Skeletal muscle tissue (tissue), 4 donors: ENCODE results near the gene ASXL2. TPM values are rescaled to one million over a fixed set of nuclear protein-coding genes. Genes with fewer than 3 reads are reported as not detected.
A peak's percentile ranks its signal among the peaks of the same experiment; 100 is the strongest.
"Not testable (repeated sequence)": the region's sequence is repeated elsewhere in the genome, so short reads cannot be mapped to it uniquely, and the experiment has no call there.

ENCODE experiments used
- H3K27ac ChIP-seq: one replicate; pipeline ENCODE4 v1.7.0; 2013; ENCODE audit warnings: mild to moderate bottlenecking, low read depth, low read length, inconsistent platforms
- H3K27me3 ChIP-seq, 3 donors: one replicate each; pipeline ENCODE4 v1.7.0; 2013; ENCODE audit warnings: low read length in 3 of 3; ENCODE audit not compliant: control insufficient read depth in 3 of 3, insufficient read depth in 3 of 3
- H3K36me3 ChIP-seq, 3 donors: one replicate each; pipeline ENCODE4 v1.7.0; 2013; ENCODE audit warnings: low read length in 3 of 3; ENCODE audit not compliant: control insufficient read depth in 3 of 3, insufficient read depth in 3 of 3
- H3K4me1 ChIP-seq, 3 donors: one replicate each; pipeline ENCODE4 v1.7.0; 2013; ENCODE audit warnings: low read length in 3 of 3, mild to moderate bottlenecking in 3 of 3; ENCODE audit not compliant: control insufficient read depth in 3 of 3, insufficient read depth in 3 of 3
- H3K4me3 ChIP-seq, 3 donors: one replicate each; pipeline ENCODE4 v1.7.0; 2013; ENCODE audit warnings: low read length in 3 of 3
- H3K9ac ChIP-seq, 3 donors: one replicate each; pipeline ENCODE4 v1.7.0; 2013; ENCODE audit warnings: low read length in 3 of 3, mild to moderate bottlenecking in 3 of 3, moderate library complexity in 2 of 3, low read depth in 1 of 3
- H3K9me3 ChIP-seq, 3 donors: one replicate each; pipeline ENCODE4 v1.7.0; 2013; ENCODE audit warnings: low read length in 3 of 3; ENCODE audit not compliant: control insufficient read depth in 3 of 3
- total RNA-seq: library from RNA; depleted of rRNA; stranded (reverse); fragments of >200 nt; gene quantifications from one replicate; pipeline ENCODE4 v1.2.3, GENCODE V29; 2014
- donor health status: Osteomylitis.

The ASXL2 gene
- total RNA-seq, 1 donor from 2014 or later = 4.7 TPM

DNA sequence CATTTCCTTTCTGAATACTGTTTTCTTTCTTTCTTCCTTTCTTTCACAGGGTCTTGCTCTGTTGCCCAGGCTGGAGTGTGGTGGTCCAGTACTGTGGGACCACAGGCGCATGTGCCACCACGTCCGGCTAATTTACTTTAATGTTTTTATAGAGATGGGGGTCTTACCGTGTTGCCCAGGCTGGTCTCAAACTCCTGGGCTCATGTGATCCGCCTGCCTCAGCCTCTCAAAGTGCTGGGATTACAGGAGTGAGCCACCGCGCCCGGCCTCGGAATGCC is 35.3 kb upstream of the ASXL2 start:
- not testable (repeated sequence) for H3K9ac ChIP-seq, H3K4me1 ChIP-seq, H3K4me3 ChIP-seq, H3K27ac ChIP-seq, H3K36me3 ChIP-seq, H3K27me3 ChIP-seq, H3K9me3 ChIP-seq

DNA sequence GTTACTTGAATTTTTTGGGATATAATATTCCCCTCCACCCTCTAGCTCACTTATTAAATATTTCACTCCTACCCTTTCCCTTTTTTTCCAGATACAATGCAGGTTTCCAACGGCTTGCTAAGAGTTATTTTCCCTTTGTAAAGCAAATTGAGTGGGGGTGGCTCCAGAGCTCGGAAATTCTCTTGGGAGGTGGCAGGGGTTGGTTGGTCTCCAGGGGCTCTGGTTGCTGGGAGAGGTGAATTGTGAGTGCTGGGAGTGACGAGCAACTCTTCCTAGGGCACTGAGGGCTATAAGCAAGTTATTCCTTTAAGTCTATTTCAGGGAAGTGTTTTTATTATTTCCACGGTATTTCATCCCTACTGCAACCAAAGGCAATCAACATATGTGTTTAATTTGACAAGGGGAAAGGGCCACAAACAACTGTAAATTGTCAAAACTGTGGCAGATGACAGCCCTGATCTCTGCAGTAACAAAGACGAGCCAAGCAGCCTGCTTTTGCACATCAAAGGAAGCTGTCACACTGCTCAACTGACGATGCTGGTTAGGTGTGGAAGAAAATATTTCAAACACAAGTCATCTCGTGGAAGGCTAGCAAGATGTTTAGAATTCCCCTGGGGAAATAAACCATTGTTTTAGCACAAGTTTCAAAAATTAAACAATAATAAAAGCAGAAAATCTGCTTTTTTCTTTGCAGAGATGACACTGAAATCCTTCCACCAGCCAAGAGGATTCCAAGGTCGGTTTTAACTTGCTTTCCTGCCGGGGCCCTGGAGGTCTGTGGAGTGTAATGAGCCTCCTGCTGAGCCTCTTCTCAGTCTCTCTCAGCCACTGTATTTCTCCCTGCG is 34.8 kb upstream of the ASXL2 start:
- no peaks in the 10 kb centered on the region for H3K36me3 ChIP-seq
- H3K4me3 ChIP-seq = no peak overlapping the region
- no peaks in the 10 kb centered on the region for H3K9me3 ChIP-seq
- no peaks in the 10 kb centered on the region for H3K4me1 ChIP-seq
- H3K27ac ChIP-seq = no peak overlapping the region
- H3K9ac ChIP-seq = no peak overlapping the region
- H3K27me3 ChIP-seq = no peaks in the 10 kb centered on the region

DNA sequence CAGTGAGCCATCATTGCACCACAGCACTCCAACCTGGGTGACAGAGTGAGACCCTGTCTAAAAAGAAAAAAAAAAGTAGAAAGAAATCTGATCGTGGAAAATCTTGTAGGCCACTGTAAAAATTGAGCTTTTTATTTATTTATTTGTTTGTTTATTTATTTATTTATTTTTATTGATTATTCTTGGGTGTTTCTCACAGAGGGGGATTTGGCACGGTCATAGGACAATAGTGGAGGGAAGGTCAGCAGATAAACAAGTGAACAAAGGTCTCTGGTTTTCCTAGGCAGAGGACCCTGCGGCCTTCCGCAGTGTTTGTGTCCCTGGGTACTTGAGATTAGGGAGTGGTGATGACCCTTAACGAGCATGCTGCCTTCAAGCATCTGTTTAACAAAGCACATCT is 31.3 kb upstream of the ASXL2 start:
- not testable (repeated sequence) for H3K27ac ChIP-seq, H3K9me3 ChIP-seq, H3K9ac ChIP-seq, H3K4me3 ChIP-seq, H3K27me3 ChIP-seq, H3K4me1 ChIP-seq, H3K36me3 ChIP-seq

DNA sequence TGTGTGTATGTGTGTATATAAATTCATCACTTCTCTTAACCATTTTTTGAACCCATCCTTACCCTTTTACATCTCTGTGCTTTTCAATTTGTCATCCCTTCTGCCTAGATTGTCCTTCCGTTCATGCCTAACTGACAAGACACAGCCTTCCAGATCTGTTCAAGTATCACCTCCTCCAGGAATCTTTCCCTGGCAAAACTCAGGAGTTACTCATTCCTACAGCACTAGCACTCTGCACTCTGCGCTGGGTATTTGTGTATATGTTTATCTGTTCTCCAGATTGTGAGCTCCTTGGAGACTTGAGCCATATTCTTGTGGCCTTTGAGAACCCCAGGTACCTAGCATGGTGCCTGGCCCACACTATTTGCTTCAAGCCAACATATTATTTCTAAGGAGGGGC is 26.8 kb upstream of the ASXL2 start:
- Histone ChIP-seq H3K4me1 (no peaks in the 10 kb centered on the region), H3K9ac (no peak overlapping the region), H3K36me3 (no peaks in the 10 kb centered on the region), H3K4me3 (no peak overlapping the region), H3K27ac (no peak overlapping the region), H3K9me3 (no peaks in the 10 kb centered on the region), H3K27me3 (no peaks in the 10 kb centered on the region)

DNA sequence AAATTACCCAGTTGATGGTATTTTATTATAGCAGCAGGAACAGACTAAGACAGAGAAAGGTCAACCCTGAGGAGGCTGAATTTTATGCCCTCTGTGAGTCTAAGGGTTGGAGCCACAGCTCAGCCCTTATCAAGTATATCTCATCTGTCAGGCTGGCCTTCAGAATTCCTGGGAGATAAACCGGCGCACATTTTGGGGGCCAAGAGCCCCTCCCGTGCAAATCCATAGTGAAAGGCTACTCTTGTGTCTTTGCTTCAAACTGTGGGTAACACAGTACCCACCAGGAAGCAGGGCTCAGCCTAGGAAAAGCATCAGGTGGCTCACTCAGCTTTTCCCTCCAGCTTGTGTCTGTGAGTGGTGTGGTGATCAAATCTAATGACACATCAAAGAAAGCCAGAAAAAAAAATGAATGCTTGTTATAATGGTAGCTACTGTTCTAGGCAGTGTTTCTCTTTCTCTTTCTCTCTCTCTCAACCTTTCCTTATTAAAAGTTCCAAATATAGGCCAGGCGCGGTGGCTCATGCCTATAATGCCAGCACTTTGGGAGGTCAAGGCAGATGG is 25.0 kb upstream of the ASXL2 start:
- Histone ChIP-seq H3K9me3 (no peaks in the 10 kb centered on the region), H3K36me3 (no peaks in the 10 kb centered on the region), H3K9ac (no peak overlapping the region), H3K27me3 (no peaks in the 10 kb centered on the region), H3K4me3 (no peak overlapping the region), H3K27ac (no peak overlapping the region), H3K4me1 (no peaks in the 10 kb centered on the region)

DNA sequence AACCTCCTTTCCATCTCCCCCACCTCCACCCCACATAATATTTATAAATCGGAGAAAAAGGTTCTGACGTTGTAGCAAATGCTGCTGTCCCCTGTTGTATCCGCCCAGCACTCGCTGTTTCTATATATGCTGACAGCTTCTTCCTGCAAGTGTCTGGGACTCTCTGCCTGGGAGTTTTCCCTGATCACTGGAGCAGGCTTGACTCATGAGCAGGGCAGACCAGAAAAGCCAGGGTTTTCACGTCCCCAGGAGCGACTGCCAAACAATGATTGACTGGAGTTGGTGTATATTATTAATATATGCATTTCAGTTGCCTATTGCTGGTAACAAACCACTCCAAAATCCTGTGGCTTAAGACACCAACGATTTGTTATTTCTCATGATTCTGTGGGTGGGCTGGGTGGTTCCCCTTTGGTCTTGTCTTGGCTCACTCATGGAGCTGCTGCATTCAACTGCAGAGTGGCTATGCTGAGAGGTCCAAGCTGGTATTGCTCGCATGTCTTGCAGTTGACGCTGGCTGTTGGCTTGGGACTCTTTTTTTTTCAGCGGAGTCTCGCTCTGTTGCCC is 21.2 kb upstream of the ASXL2 start:
- no peaks in the 10 kb centered on the region for H3K27me3 ChIP-seq
- no peaks in the 10 kb centered on the region for H3K36me3 ChIP-seq
- no peak overlapping the region for H3K4me3 ChIP-seq
- no peak overlapping the region for H3K9ac ChIP-seq
- peaks cover under 1 to 12% (median 10%) of the 10 kb centered on the region in 3 donors for H3K4me1 ChIP-seq
- no peaks in the 10 kb centered on the region for H3K9me3 ChIP-seq
- no peak overlapping the region for H3K27ac ChIP-seq

DNA sequence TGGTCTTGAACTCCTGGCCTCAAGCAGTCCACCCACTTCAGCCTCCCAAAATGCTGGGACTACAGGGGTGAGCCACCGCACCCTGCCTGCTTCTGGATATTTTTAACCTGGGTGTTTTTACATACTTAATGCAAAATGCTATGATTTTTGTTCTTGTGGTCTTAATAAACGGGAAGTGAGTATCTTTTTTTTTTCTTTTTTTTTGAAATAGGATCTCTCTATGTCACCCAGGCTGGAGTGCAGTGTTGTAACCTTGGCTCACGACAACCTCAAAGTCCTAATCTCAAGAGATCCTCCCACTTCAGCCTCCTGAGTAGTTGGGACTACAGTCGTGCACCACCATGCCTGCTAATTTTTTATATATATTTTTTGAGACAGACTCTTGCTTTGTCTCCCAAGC is 19.2 kb upstream of the ASXL2 start:
- Histone ChIP-seq H3K36me3 (no peaks in the 10 kb centered on the region), H3K27me3 (no peaks in the 10 kb centered on the region), H3K4me3 (no peak overlapping the region), H3K9ac (no peak overlapping the region), H3K9me3 (no peaks in the 10 kb centered on the region), H3K4me1 (peaks cover 2 to 15% (median 12%) of the 10 kb centered on the region in 3 donors), H3K27ac (no peak overlapping the region)

DNA sequence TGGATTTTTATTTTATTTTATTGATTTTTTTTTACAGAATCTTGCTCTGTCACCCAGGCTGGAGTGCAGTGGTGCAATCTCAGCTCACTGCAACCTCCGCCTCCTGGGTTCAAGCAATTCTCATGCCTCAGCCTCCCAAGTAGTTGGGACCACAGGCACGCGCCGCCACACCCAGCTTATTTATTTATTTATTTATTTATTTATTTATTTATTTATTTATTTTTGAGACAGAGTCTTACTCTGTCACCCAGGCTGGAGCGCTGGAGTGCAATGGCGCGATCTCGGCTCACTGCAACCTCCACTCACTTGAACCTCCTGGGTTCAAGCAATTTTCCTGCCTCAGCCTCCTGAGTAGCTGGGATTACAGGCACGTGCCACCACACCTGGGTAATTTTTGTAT is 18.0 kb upstream of the ASXL2 start:
- not testable (repeated sequence) for H3K4me3 ChIP-seq, H3K27me3 ChIP-seq, H3K9me3 ChIP-seq, H3K36me3 ChIP-seq, H3K9ac ChIP-seq, H3K27ac ChIP-seq
- H3K4me1 ChIP-seq = peaks cover 2 to 15% (median 12%) of the 10 kb centered on the region in 3 donors

DNA sequence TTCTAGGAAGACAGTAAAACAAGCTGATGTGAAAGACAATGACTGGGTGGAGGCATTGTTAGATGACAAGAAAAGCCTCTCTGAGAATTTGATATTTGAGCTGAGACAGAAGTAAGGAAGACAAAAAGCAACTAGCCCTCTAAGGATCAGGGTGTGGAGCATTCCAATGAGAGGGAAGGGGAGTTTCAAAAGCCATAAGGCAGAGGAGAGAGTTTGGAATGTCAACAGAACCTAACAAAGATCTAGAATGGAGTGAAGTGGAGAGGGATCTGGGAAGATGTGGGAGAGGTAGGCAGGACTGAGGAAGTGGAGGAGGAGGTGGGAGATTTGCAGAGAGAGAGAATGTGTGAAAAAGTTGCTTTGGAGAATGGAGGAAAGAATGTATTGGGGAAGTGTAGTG is 17.3 kb upstream of the ASXL2 start:
- H3K9me3 ChIP-seq = no peaks in the 10 kb centered on the region
- peak overlapping the region; percentile 36 for H3K27ac ChIP-seq
- peaks cover 2 to 15% (median 12%) of the 10 kb centered on the region in 3 donors for H3K4me1 ChIP-seq
- no peaks in the 10 kb centered on the region for H3K27me3 ChIP-seq
- H3K9ac ChIP-seq = no peak overlapping the region
- H3K4me3 ChIP-seq = no peak overlapping the region
- no peaks in the 10 kb centered on the region for H3K36me3 ChIP-seq

DNA sequence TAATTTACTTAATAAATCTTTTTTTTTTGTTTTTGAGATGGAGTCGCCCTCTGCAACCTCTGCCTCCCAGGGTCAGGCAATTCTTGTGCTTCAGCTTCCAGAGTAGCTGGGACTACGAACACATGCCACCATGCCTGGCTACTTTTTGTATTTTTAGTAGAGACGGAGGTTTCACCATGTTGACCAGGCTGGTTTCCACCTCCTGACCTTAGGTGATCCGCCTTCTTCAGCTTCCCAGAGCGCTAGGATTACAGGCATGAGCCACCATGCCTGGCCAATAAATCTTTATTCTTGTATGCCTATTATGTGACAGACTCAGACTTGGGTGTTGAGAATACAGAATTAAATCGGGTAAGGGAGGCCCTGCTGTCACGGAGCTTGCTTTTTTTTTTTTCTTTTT is 16.7 kb upstream of the ASXL2 start:
- Histone ChIP-seq H3K4me1 (peaks cover 2 to 15% (median 12%) of the 10 kb centered on the region in 3 donors), H3K4me3 (no peak overlapping the region), H3K27ac (peak overlapping the region; percentile 36), H3K27me3 (no peaks in the 10 kb centered on the region), H3K36me3 (no peaks in the 10 kb centered on the region), H3K9me3 (no peaks in the 10 kb centered on the region), H3K9ac (peak overlapping the region in 1 of 3 donors; percentile 26)
